ENCODE data around the gene METTL5.
"Not testable (repeated sequence)": the region's sequence is repeated elsewhere in the genome, so short reads cannot be mapped to it uniquely, and the experiment has no call there.

The METTL5 gene

DNA sequence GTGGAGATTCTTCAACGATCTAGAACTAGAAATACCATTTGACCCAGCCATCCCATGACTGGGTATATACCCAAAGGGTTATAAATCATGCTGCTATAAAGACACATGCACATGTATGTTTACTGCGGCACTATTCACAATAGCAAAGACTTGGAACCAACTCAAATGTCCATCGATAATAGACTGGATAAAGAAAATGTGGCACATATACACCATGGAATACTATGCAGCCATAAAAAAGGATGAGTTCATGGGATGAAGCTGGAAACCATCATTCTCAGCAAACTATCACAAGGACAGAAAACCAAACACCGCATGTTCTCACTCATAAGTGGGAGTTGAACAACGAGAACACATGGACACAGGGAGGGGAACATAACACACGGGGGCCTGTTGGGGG lies 7.3 kb downstream of the METTL5 start:
- not testable (repeated sequence) for H3K27me3 Mint-ChIP-seq; H3K4me3 Mint-ChIP-seq; H3K27ac Mint-ChIP-seq; H3K9me3 Mint-ChIP-seq (ENCODE audit: low read depth)
- H3K4me1 Mint-ChIP-seq (ENCODE audit: low read depth): peaks cover 32% of the 10 kb centered on the region
- H3K36me3 Mint-ChIP-seq: peaks cover 27% of the 10 kb centered on the region

DNA sequence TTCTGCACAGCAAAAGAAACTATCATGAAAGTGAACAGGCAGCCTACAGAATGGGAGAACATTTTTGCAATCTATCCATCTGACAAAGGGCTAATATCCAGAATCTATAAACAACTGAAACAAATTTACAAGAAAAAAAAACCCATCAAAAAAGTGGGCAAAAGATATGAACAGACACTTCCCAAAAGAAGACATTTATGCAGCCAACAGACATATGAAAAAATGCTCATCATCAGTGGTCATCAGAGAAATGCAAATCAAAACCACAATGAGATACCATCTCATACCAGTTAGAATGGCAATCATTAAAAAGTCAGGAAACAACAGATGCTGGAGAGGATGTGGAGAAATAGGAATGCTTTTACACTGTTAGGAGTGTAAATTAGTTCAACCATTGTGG lies 7.7 kb downstream of the METTL5 start:
- not testable (repeated sequence) for H3K9me3 Mint-ChIP-seq (ENCODE audit: low read depth); H3K27me3 Mint-ChIP-seq; H3K4me3 Mint-ChIP-seq
- H3K4me1 Mint-ChIP-seq (ENCODE audit: low read depth): peaks cover 30% of the 10 kb centered on the region
- H3K27ac Mint-ChIP-seq: peak overlapping the region; percentile 35
- H3K36me3 Mint-ChIP-seq: peaks cover 27% of the 10 kb centered on the region

DNA sequence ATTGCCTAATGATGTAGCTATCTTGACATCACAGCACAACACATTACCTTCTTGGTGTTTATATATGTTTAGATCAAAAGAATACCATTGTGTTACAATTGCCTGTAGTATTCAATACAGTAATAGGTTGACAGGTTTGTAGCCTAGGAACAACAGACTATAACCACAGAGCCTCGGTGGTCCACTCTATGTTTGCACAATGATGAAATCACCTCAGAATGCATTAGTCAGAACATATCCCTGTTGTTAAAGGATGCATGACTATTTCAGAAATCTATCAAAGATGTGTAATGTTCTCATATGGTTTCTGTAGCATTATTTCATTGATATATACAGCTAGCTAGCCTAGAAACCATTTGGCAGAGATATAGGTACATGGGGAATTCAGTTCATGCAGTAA lies 8.9 kb downstream of the METTL5 start:
- Mint-ChIP-seq H3K36me3 (peaks cover 27% of the 10 kb centered on the region), H3K9me3 (ENCODE audit: low read depth) (no peaks in the 10 kb centered on the region), H3K4me3 (no peak overlapping the region), H3K27ac (no peak overlapping the region), H3K27me3 (no peaks in the 10 kb centered on the region), H3K4me1 (ENCODE audit: low read depth) (peaks cover 22% of the 10 kb centered on the region)

DNA sequence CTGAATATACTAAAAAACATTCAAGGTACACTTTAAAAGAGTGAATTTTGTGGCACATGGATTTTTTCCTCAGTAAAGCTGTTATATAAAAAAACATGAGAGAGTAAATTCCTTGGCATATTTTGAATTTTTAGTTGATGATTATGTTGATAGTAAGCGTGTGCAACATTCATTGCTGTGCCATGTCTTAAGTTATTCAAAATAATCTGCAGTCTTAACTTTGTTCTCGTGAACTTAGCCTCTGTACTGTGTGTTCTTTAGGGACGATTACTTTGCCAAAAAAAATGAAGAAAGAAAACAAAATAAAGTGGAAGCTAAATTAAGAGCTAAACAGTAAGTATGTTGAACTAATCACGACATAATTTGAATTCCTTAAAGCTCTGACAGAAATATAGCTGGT lies 16.5 kb downstream of the METTL5 start:
- Mint-ChIP-seq H3K4me3 (no peak overlapping the region), H3K27ac (peak overlapping the region; percentile 34), H3K9me3 (ENCODE audit: low read depth) (no peaks in the 10 kb centered on the region), H3K36me3 (peaks cover 5% of the 10 kb centered on the region), H3K27me3 (no peaks in the 10 kb centered on the region), H3K4me1 (ENCODE audit: low read depth) (peaks cover 3% of the 10 kb centered on the region)

DNA sequence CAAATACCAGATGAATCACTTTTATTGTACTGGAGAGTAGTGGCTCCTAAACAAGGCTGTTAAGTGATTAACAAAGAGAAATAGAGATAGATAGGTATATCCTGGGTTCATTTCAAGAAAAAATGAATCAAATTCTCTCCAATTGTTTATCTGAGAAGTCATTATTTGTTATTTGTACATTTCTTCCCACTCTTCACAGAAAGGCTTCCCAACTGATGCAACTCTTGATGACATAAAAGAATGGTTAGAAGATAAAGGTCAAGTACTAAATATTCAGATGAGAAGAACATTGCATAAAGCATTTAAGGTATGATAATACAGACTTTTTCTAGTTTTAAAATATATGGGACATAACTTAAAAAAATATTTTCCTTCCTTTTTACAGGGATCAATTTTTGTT lies 18.1 kb downstream of the METTL5 start:
- peaks cover 3% of the 10 kb centered on the region for H3K36me3 Mint-ChIP-seq
- no peaks in the 10 kb centered on the region for H3K27me3 Mint-ChIP-seq
- no peak overlapping the region for H3K27ac Mint-ChIP-seq
- peaks cover 16% of the 10 kb centered on the region for H3K4me1 Mint-ChIP-seq (ENCODE audit: low read depth)
- H3K9me3 Mint-ChIP-seq (ENCODE audit: low read depth): no peaks in the 10 kb centered on the region
- no peak overlapping the region for H3K4me3 Mint-ChIP-seq

DNA sequence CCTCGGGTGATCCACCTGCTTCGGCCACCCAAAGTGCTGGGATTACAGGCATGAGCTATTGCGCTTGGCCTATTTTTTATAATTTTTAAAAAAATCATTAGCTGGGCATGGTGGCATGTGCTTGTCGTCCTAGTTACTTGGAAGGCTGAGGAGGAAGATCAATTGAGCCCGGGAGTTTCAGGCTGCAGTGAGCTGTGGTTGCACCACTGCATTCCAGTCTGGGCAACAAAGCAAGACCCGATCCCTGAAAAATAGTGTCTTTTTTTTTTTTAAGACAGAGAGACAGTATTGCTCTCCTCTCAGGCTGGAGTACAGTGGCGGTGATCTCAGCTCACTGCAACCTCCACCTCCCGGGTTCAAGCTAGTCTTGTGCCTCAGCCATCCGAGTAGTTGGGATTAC lies 21.2 kb downstream of the METTL5 start:
- Mint-ChIP-seq H3K9me3 (ENCODE audit: low read depth) (no peaks in the 10 kb centered on the region), H3K27me3 (no peaks in the 10 kb centered on the region), H3K27ac (no peak overlapping the region), H3K4me1 (ENCODE audit: low read depth) (peaks cover 29% of the 10 kb centered on the region), H3K36me3 (peaks cover 2% of the 10 kb centered on the region), H3K4me3 (no peak overlapping the region)

DNA sequence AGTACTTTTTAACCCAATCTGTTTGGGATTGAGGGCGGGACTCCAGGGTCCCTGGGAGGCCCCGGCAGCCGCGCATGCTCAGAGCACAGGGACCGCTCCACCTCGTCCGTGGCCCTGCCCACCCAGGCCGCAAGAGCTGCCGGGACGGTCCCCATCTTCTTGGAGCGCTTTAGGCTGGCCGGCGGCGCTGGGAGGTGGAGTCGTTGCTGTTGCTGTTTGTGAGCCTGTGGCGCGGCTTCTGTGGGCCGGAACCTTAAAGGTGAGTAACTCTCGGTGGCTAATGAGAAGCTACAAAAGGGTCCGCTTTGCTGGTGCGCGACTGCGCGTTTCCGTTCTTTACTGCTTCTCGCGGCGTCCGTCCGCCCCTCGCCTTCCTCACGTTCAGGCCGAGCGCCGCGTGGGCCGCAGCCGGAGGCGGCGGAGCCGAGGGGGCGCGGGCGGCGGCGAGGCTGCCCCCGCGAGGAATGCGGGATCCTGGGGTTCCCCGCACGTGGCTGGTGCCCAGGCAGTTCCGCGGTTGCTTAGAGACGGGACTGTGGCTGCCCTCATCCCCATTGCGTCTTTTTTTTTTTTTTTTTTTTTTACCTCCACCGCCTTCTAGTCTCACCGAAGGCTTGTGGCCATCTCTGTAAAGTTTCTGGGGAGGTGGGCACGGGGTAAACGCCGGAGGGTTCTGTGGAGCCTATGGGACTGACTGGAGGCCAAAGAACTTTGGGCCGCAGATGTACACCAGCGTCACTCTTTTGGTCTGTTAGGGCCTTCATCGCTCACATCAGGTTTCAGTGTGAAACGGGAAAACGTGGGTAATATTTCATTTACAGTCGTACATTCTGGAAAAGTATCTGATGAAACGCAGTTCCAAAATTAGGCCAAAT lies 25.8 kb downstream of the METTL5 start, which contains the start of gene SSB:
Gene SSB (plus strand): TSS at position 154 of the 875 bp plus-strand sequence. CDS start 2,090 bp downstream, outside the sequence.
- H3K4me3 Mint-ChIP-seq: peak within 1 kb of the TSS; percentile 95
- H3K36me3 Mint-ChIP-seq: peaks cover 2% of the 10 kb centered on the region
- no peaks in the 10 kb centered on the region for H3K9me3 Mint-ChIP-seq (ENCODE audit: low read depth)
- no peaks in the 10 kb centered on the region for H3K27me3 Mint-ChIP-seq
- peaks cover 34% of the 10 kb centered on the region for H3K4me1 Mint-ChIP-seq (ENCODE audit: low read depth)
- H3K27ac Mint-ChIP-seq: peak within 1 kb of the TSS; percentile 95

DNA sequence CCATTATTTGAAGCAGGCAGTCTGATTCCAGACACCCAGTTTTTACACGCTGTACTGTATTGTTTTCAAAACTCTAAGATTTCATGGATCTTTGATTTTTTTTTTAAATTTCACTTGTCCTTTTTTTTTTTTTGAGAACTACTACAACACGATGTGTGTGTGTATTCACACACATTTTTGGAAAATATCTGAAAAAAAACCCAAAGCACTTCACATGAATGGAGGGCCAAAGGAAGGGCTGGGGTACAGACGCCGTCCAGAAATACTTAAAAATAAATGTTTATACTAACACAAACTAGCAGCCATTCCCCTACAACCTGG lies 26.3 kb downstream of the METTL5 start:
- Mint-ChIP-seq H3K27me3 (no peaks in the 10 kb centered on the region), H3K4me3 (peak overlapping the region; percentile 77), H3K36me3 (peaks cover 2% of the 10 kb centered on the region), H3K4me1 (ENCODE audit: low read depth) (peaks cover 32% of the 10 kb centered on the region), H3K9me3 (ENCODE audit: low read depth) (no peaks in the 10 kb centered on the region), H3K27ac (peak overlapping the region; percentile 75)

DNA sequence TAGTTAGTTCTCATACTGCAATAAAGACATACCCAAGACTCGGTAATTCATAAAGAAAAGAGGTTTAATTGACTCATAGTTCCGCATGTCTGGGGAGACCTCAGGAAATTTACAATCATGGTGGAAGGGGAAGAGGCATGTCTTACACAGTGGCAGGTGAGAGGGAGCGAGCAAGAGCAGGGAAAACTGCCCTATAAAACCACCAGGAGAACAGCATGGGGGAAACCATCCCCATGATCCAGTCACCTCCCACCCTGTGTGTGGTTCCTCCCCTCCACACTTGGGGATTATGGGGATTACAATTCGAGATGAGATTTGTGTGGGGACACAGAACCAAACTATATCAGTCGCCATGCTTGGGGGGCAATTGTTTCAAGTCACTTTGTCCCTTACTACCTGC lies 27.1 kb downstream of the METTL5 start:
- Mint-ChIP-seq H3K9me3 (ENCODE audit: low read depth) (no peaks in the 10 kb centered on the region), H3K4me1 (ENCODE audit: low read depth) (peaks cover 28% of the 10 kb centered on the region), H3K27me3 (no peaks in the 10 kb centered on the region), H3K36me3 (peaks cover 2% of the 10 kb centered on the region), H3K27ac (no peak overlapping the region), H3K4me3 (peak overlapping the region; percentile 47)

DNA sequence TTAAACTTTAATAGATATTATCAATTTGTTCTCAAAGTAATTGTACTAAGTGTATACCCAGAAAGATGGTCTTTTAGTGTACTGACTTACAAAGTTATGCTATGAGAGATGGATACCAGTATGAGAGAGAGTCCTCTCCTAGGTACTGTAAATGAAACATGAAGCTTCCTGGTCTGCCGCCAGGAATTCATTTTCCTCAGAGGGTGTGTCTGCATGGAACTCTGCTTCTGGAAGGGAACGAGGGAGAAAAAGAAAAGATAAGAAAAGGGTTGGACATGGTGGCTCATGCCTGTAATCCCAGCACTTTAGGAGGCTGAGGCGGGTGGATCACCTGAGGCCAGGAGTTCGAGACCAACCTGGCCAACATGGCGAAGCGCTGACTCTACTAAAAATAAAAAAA lies 28.3 kb downstream of the METTL5 start:
- peaks cover 19% of the 10 kb centered on the region for H3K4me1 Mint-ChIP-seq (ENCODE audit: low read depth)
- no peaks in the 10 kb centered on the region for H3K9me3 Mint-ChIP-seq (ENCODE audit: low read depth)
- H3K36me3 Mint-ChIP-seq: peaks cover 2% of the 10 kb centered on the region
- H3K27me3 Mint-ChIP-seq: no peaks in the 10 kb centered on the region
- no peak overlapping the region for H3K4me3 Mint-ChIP-seq
- peak overlapping the region; percentile 61 for H3K27ac Mint-ChIP-seq

DNA sequence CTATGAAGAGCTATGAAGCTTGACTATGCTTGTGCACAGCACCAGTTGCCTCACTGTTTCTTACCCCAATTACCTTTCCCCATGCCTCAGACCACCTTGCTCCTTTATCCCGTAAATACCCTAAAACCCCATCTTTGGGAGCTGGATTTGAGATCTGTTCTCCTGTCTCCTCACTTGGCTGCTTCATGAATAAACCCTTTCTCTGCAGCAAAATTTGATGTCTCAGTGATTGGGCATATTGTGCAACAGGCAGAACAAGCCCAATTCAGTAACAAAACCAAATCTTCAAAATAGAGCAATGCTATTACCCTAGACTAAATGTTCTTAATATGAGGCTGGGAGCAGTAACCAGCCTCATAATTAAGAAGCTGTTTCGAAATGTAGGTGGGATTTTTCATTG lies 29.5 kb downstream of the METTL5 start:
- Mint-ChIP-seq H3K27ac (no peak overlapping the region), H3K9me3 (ENCODE audit: low read depth) (no peaks in the 10 kb centered on the region), H3K36me3 (no peaks in the 10 kb centered on the region), H3K27me3 (no peaks in the 10 kb centered on the region), H3K4me1 (ENCODE audit: low read depth) (peaks cover 12% of the 10 kb centered on the region), H3K4me3 (no peak overlapping the region)

DNA sequence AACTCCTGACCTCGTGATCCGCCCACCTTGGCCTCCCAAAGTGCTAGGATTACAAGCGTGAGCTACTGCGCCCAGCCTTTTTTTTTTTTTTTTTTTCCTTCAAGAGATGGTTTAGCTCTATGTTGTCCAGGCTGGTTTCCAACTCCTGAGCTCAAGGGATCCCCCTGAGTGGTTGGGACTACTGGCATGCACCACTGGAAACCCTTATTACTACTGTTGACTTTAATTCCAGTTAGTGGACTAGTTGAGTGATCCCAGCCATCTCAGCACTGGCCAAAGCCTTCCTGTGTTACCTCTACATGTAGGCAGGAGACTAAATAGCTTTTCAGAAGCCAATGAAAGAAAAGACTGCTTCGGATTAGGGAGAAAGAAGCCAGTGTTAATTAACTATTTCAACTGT lies 34.1 kb downstream of the METTL5 start:
- Mint-ChIP-seq H3K27ac (no peak overlapping the region), H3K36me3 (peaks cover 4% of the 10 kb centered on the region), H3K4me3 (no peak overlapping the region), H3K27me3 (peaks cover 14% of the 10 kb centered on the region), H3K9me3 (ENCODE audit: low read depth) (no peaks in the 10 kb centered on the region), H3K4me1 (ENCODE audit: low read depth) (peaks cover 5% of the 10 kb centered on the region)

DNA sequence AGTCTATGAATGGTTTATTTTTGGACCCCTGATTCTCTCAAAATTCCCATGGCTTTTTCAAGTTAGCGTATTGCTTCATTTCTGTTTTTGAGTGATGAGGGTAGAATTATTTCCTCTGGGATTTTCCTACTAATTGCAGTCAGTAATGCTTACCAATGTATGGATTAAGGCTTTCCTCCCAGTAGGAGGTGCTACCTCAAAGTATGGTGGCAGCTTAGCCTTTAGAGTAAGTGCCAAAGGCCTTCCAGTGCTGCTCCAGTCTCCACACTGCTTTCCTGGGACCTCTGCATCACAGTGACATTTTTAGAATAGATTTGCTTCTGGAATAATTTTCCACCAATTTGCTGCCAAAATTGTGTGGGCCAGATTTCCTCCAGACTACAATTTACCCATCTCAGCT lies 42.2 kb downstream of the METTL5 start:
- H3K4me3 Mint-ChIP-seq: no peak overlapping the region
- H3K27ac Mint-ChIP-seq: no peak overlapping the region
- H3K9me3 Mint-ChIP-seq (ENCODE audit: low read depth): no peaks in the 10 kb centered on the region
- H3K36me3 Mint-ChIP-seq: no peaks in the 10 kb centered on the region
- peaks cover 3% of the 10 kb centered on the region for H3K27me3 Mint-ChIP-seq
- no peaks in the 10 kb centered on the region for H3K4me1 Mint-ChIP-seq (ENCODE audit: low read depth)

DNA sequence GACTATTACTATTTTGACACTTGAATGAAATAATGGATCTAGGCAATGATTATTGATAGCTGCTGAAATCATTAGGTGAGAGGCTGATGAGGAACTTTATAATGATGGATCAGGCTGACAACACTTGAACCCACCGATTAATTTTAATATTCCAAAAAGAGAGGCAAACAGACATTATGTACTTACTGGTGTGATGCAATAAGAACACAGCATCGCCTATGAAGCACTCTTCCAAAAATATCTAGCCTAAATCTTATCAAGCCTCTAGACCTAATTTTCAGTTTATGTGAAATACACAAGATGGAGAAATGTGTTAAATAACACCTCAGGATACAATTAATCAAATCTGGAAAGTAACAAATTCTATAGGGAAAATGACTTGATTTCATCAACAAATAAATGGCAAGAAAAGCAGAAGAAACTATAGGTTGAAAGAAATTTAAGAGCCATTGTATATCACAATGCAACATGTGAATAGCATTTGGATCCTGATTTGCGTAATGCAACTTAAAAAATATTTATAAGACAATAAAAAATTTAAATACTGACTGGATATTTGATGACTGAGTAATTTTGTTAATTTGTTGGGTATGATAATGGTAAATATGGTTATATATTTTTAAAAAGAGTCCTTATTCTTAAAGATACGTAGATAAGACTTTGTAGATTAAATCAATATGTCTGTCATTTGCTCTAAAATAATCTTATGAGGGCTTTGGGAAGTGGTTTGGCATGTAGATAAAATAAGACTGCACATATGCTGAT lies 43.3 kb downstream of the METTL5 start:
- no peaks in the 10 kb centered on the region for H3K4me1 Mint-ChIP-seq (ENCODE audit: low read depth)
- peaks cover 3% of the 10 kb centered on the region for H3K27me3 Mint-ChIP-seq
- no peak overlapping the region for H3K27ac Mint-ChIP-seq
- H3K9me3 Mint-ChIP-seq (ENCODE audit: low read depth): no peaks in the 10 kb centered on the region
- H3K4me3 Mint-ChIP-seq: no peak overlapping the region
- no peaks in the 10 kb centered on the region for H3K36me3 Mint-ChIP-seq

DNA sequence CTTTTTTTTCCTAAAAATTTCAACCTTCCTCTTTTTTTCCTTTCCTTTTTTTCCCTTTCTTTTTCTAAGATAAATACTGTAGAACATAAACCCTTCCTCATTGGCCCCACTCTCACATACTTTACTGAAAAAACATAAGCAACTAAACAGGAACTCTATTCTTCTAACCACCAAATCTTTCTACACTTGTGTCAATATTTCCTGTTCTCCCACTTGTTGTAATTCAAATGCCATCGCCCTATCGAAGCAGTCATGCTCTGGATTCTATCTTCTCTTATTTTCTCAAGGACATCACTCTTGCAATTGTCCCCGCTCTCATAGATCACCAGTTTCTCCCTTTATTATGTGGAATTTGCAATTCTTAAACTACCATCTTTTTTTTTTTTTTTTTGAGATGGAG lies 46.3 kb downstream of the METTL5 start:
- Mint-ChIP-seq H3K36me3 (no peaks in the 10 kb centered on the region), H3K4me3 (no peak overlapping the region), H3K9me3 (ENCODE audit: low read depth) (no peaks in the 10 kb centered on the region), H3K4me1 (ENCODE audit: low read depth) (no peaks in the 10 kb centered on the region), H3K27ac (no peak overlapping the region), H3K27me3 (peaks cover 1% of the 10 kb centered on the region)
